ENCODE data around the gene CNTNAP5. TPM values are rescaled to one million over a fixed set of nuclear protein-coding genes. Genes with fewer than 3 reads are reported as not detected.

CNTNAP5 gene
- total RNA-seq, result not detected in 2 replicates

- Histone ChIP-seq H3K36me3 (ENCODE audit: control insufficient read depth, insufficient read depth, low read length) (no peaks in the 10 kb centered on the region), H3K27me3 (ENCODE audit: control insufficient read depth, insufficient read depth, low read length) (peaks cover 9% of the 10 kb centered on the region), H3K4me3 (ENCODE audit: low read depth, low read length) (no peak within 1 kb of the TSS)
- no peak for TF ChIP-seq CTCF (IDR thresholded peaks at IDR 0.05; ENCODE audit: insufficient read depth, low read length, severe bottlenecking)
- peak; percentile 10 for DNase-seq (ENCODE audit: low read depth)
- FAIRE-seq, result no peak
Observed at GRCh38 chr2:124025171-124025580, at the start of gene CNTNAP5. TSS of gene CNTNAP5 (plus strand) at chr2:124025287. CDS start at chr2:124025651, 364 bp downstream.

- Histone ChIP-seq H3K36me3 (ENCODE audit: control insufficient read depth, insufficient read depth, low read length) (no peaks in the 10 kb centered on the region), H3K27me3 (ENCODE audit: control insufficient read depth, insufficient read depth, low read length) (no peaks in the 10 kb centered on the region), H3K4me3 (ENCODE audit: low read depth, low read length) (no peak overlapping the region)
- no peak for DNase-seq (ENCODE audit: low read depth)
- no peak for FAIRE-seq
- no peak for TF ChIP-seq CTCF (IDR thresholded peaks at IDR 0.05; ENCODE audit: insufficient read depth, low read length, severe bottlenecking)
Observed at GRCh38 chr2:123976054-123976648, 48.9 kb upstream of the CNTNAP5 start.

- FAIRE-seq (no peak), DNase-seq (ENCODE audit: low read depth) (peak; percentile 36)
- no peak overlapping the region for H3K4me3 ChIP-seq (ENCODE audit: low read depth, low read length)
- H3K27me3 ChIP-seq (ENCODE audit: control insufficient read depth, insufficient read depth, low read length), result no peaks in the 10 kb centered on the region
- peak; percentile 60 for TF ChIP-seq CTCF (IDR thresholded peaks at IDR 0.05; ENCODE audit: insufficient read depth, low read length, severe bottlenecking)
- H3K36me3 ChIP-seq (ENCODE audit: control insufficient read depth, insufficient read depth, low read length), result no peaks in the 10 kb centered on the region
Observed at GRCh38 chr2:123993728-123994323, 31.3 kb upstream of the CNTNAP5 start.

- Histone ChIP-seq H3K36me3 (ENCODE audit: control insufficient read depth, insufficient read depth, low read length) (no peaks in the 10 kb centered on the region), H3K4me3 (ENCODE audit: low read depth, low read length) (no peak overlapping the region), H3K27me3 (ENCODE audit: control insufficient read depth, insufficient read depth, low read length) (no peaks in the 10 kb centered on the region)
- FAIRE-seq, result no peak
- DNase-seq (ENCODE audit: low read depth), result no peak
- TF ChIP-seq CTCF (IDR thresholded peaks at IDR 0.05; ENCODE audit: insufficient read depth, low read length, severe bottlenecking), result no peak
Observed at GRCh38 chr2:123999681-124000080, 25.4 kb upstream of the CNTNAP5 start.

GRCh38 chr2:124001696-124002430, 23.2 kb upstream of the CNTNAP5 start:
- FAIRE-seq (no peak), DNase-seq (ENCODE audit: low read depth) (peak; percentile 3)
- no peaks in the 10 kb centered on the region for H3K27me3 ChIP-seq (ENCODE audit: control insufficient read depth, insufficient read depth, low read length)
- no peak for TF ChIP-seq CTCF (IDR thresholded peaks at IDR 0.05; ENCODE audit: insufficient read depth, low read length, severe bottlenecking)
- no peak overlapping the region for H3K4me3 ChIP-seq (ENCODE audit: low read depth, low read length)
- H3K36me3 ChIP-seq (ENCODE audit: control insufficient read depth, insufficient read depth, low read length), result no peaks in the 10 kb centered on the region

All from bronchial epithelial cell (primary cell).